ENCODE data around the gene TACR2.
A peak's percentile ranks its signal among the peaks of the same experiment; 100 is the strongest.

DNA sequence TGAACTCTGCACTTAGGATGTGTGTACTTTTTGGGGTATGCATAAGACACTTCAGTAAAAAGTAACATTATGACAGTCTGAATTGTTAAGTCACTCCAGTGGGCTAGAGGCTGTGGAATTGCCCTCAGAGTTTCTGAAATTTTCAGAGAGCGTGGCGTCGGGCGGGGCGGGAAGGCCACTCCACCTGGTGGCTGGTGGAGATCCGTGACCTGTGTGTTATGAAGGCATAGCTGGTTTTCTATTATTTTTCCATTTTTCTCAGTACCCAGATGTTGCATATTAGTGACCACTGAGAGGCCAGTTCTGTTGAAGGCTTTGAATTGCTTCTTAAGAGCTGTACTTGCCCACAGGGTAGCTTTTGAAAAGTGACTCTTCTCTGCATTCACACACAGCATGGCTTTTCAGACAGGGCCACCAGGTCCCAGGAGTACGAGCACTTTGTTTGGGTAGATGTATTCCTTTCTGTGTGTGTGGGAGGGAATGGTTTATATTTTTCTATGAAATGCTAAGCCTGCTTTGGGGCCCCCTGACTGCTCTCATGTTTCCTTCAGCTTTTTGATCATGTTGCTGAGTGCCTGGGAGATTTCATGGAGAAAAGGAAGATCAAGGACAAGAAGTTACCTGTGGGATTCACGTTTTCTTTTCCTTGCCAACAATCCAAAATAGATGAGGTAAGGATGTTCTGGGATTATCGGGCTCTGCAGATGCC is 52.3 kb downstream of the TACR2 start:
- TF ChIP-seq, protein P1, sequence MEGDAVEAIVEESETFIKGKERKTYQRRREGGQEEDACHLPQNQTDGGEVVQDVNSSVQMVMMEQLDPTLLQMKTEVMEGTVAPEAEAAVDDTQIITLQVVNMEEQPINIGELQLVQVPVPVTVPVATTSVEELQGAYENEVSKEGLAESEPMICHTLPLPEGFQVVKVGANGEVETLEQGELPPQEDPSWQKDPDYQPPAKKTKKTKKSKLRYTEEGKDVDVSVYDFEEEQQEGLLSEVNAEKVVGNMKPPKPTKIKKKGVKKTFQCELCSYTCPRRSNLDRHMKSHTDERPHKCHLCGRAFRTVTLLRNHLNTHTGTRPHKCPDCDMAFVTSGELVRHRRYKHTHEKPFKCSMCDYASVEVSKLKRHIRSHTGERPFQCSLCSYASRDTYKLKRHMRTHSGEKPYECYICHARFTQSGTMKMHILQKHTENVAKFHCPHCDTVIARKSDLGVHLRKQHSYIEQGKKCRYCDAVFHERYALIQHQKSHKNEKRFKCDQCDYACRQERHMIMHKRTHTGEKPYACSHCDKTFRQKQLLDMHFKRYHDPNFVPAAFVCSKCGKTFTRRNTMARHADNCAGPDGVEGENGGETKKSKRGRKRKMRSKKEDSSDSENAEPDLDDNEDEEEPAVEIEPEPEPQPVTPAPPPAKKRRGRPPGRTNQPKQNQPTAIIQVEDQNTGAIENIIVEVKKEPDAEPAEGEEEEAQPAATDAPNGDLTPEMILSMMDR (conservative IDR thresholded peaks at IDR 0.05; ENCODE audit: low read depth in 2 of 2), result peak; percentile 22 to 36; a peak in 2 of 4 replicates
- no peak for TF ChIP-seq STAT1 (IDR thresholded peaks at IDR 0.05; ENCODE audit: unreplicated experiment)
- TF ChIP-seq, protein P2, sequence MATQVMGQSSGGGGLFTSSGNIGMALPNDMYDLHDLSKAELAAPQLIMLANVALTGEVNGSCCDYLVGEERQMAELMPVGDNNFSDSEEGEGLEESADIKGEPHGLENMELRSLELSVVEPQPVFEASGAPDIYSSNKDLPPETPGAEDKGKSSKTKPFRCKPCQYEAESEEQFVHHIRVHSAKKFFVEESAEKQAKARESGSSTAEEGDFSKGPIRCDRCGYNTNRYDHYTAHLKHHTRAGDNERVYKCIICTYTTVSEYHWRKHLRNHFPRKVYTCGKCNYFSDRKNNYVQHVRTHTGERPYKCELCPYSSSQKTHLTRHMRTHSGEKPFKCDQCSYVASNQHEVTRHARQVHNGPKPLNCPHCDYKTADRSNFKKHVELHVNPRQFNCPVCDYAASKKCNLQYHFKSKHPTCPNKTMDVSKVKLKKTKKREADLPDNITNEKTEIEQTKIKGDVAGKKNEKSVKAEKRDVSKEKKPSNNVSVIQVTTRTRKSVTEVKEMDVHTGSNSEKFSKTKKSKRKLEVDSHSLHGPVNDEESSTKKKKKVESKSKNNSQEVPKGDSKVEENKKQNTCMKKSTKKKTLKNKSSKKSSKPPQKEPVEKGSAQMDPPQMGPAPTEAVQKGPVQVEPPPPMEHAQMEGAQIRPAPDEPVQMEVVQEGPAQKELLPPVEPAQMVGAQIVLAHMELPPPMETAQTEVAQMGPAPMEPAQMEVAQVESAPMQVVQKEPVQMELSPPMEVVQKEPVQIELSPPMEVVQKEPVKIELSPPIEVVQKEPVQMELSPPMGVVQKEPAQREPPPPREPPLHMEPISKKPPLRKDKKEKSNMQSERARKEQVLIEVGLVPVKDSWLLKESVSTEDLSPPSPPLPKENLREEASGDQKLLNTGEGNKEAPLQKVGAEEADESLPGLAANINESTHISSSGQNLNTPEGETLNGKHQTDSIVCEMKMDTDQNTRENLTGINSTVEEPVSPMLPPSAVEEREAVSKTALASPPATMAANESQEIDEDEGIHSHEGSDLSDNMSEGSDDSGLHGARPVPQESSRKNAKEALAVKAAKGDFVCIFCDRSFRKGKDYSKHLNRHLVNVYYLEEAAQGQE (IDR thresholded peaks at IDR 0.05; ENCODE audit: unreplicated experiment), result no peak
- no peak for TF ChIP-seq CREB1 (CRISPR knock-in tag; IDR thresholded peaks at IDR 0.05; ENCODE audit: low read depth)
- TF ChIP-seq JUNB (IDR thresholded peaks at IDR 0.05; ENCODE audit: unreplicated experiment), result no peak
- no peak for TF ChIP-seq POLR2AphosphoS5 (IDR thresholded peaks at IDR 0.05; ENCODE audit: low read depth)
- TF ChIP-seq EZH2 (IDR thresholded peaks at IDR 0.05; ENCODE audit: low read depth, unreplicated experiment), result no peak
- TF ChIP-seq, protein P3, sequence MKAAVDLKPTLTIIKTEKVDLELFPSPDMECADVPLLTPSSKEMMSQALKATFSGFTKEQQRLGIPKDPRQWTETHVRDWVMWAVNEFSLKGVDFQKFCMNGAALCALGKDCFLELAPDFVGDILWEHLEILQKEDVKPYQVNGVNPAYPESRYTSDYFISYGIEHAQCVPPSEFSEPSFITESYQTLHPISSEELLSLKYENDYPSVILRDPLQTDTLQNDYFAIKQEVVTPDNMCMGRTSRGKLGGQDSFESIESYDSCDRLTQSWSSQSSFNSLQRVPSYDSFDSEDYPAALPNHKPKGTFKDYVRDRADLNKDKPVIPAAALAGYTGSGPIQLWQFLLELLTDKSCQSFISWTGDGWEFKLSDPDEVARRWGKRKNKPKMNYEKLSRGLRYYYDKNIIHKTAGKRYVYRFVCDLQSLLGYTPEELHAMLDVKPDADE (IDR thresholded peaks at IDR 0.05), result no peak
- TF ChIP-seq EZH2phosphoT487 (IDR thresholded peaks at IDR 0.05; ENCODE audit: unreplicated experiment), result no peak

Data from GM23338 (cell line).